ENCODE data around the gene EHHADH. TPM values are rescaled to one million over a fixed set of nuclear protein-coding genes. Genes with fewer than 3 reads are reported as not detected.

EHHADH gene
- total and polyA plus RNA-seq, 2 of the 13 experiments (the other 11 are each of a cell fraction or from before 2014, with no cell fraction given): 14.5 to 38.9 TPM

- Histone ChIP-seq H3K4me2 (ENCODE audit: low read depth, low read length) (no peak overlapping the region), H3K27ac (ENCODE audit: extremely low read length, insufficient read depth, low read length) (no peak overlapping the region), H3K79me2 (ENCODE audit: insufficient read depth, low read length) (no peaks in the 10 kb centered on the region), H3K4me3 (replicated peaks in 1 of 3; ENCODE audit: insufficient read depth in 1 of 3, low read depth in 2 of 3, low read length in 3 of 3) (no peak overlapping the region), H3K4me1 (ENCODE audit: insufficient read depth, low read length) (peaks cover 13% of the 10 kb centered on the region; the same call in 1 of the 2 replicates), H3K27me3 (ENCODE audit: control insufficient read depth in 1 of 2, insufficient read depth in 2 of 2, low read length in 2 of 2) (no peaks in the 10 kb centered on the region), H3K9ac (ENCODE audit: insufficient read depth, low read depth, low read length) (no peak overlapping the region), H3K9me3 (ENCODE audit: low read length) (no peaks in the 10 kb centered on the region), H3K36me3 (replicated peaks in 1 of 2; ENCODE audit: control insufficient read depth in 1 of 2, insufficient read depth in 2 of 2, low read length in 2 of 2) (peaks cover 9 to 36% of the 10 kb centered on the region in 2 experiments), H2AFZ (ENCODE audit: low read length) (no peak overlapping the region), H4K20me1 (ENCODE audit: insufficient read depth, low read length) (no peaks in the 10 kb centered on the region)
- FAIRE-seq (no peak), ATAC-seq (no peak), DNase-seq (ENCODE audit: low spot score) (no peak)
- 88% methylated on average over 2 of the region's 2 CpGs for WGBS (ENCODE audit: low lambda C conversion rate)
- no TSS peak for BruUV-seq (replicated peaks)
- CTCF ChIA-PET (ENCODE audit: low intra/inter-chr PET ratio, low total read pairs): no interaction called here
- POLR2A ChIA-PET: no interaction called here
- no peak for TF ChIP-seq NR2C2 (CRISPR knock-in tag; IDR thresholded peaks at IDR 0.05; ENCODE audit: borderline replicate concordance)
- TF ChIP-seq ZNF138 (CRISPR knock-in tag; IDR thresholded peaks at IDR 0.05; ENCODE audit: low read depth): no peak
- TF ChIP-seq MTF1 (CRISPR knock-in tag; IDR thresholded peaks at IDR 0.05): no peak
- TF ChIP-seq ZNF337 (CRISPR knock-in tag; IDR thresholded peaks at IDR 0.05; ENCODE audit: borderline replicate concordance, low read depth): no peak
- TF ChIP-seq ZNF720 (CRISPR knock-in tag; IDR thresholded peaks at IDR 0.05): no peak
- no peak for TF ChIP-seq ZFP62 (CRISPR knock-in tag; IDR thresholded peaks at IDR 0.05)
- TF ChIP-seq ZNF484 (CRISPR knock-in tag; IDR thresholded peaks at IDR 0.05; ENCODE audit: borderline replicate concordance, low read depth): no peak
- TF ChIP-seq TEAD3 (CRISPR knock-in tag; optimal IDR thresholded peaks at IDR 0.05; ENCODE audit: borderline replicate concordance): no peak
- no peak for TF ChIP-seq HOXA9 (CRISPR knock-in tag; IDR thresholded peaks at IDR 0.05; ENCODE audit: borderline replicate concordance)
- TF ChIP-seq ZNF510 (CRISPR knock-in tag; IDR thresholded peaks at IDR 0.05; ENCODE audit: low read depth): no peak
- TF ChIP-seq ZNF292 (CRISPR knock-in tag; IDR thresholded peaks at IDR 0.05; ENCODE audit: borderline replicate concordance, low read depth): no peak
- no peak for TF ChIP-seq GTF2F1 (IDR thresholded peaks at IDR 0.05; ENCODE audit: low read length)
- no peak for TF ChIP-seq TBL1XR1 (IDR thresholded peaks at IDR 0.05; ENCODE audit: borderline replicate concordance, low read length, partially characterized antibody)
- no peak for TF ChIP-seq TBP (CRISPR knock-in tag; IDR thresholded peaks at IDR 0.05)
- TF ChIP-seq ELF4 (CRISPR knock-in tag; IDR thresholded peaks at IDR 0.05; ENCODE audit: borderline replicate concordance): no peak
- TF ChIP-seq GTF3A (CRISPR knock-in tag; conservative IDR thresholded peaks at IDR 0.05): no peak
- TF ChIP-seq ZBTB20 (CRISPR knock-in tag; IDR thresholded peaks at IDR 0.05; ENCODE audit: borderline replicate concordance, low read depth): no peak
- intact Hi-C loops (cut with micrococcal nuclease; ENCODE audit: unreplicated experiment): no loop called here
- in situ Hi-C loops (cut with HindIII; ENCODE audit: extremely low pct_ligation_motif_present, low pct_unique_long_range_greater_than_20kb): no loop called here
These were observed 49.0 kb downstream of the EHHADH start for GRCh38 chr3:185204894-185205293.
